Lower lobe of right lung (tissue), 2 donors: ENCODE measurements around the gene RASSF5. TPM values are rescaled to one million over a fixed set of nuclear protein-coding genes. Genes with fewer than 3 reads are reported as not detected.

Experiments used
- ATAC-seq, 2 donors: fragments of 200-7000 bp; cut with Tn5 transposase; one replicate each; pipeline ENCODE4 v1.9.1; 2020 to 2022; ENCODE audit warnings: mild to moderate bottlenecking in 2 of 2, moderate library complexity in 2 of 2
- DNase-seq: peaks from one replicate; pipeline ENCODE4 v3.0.0-alpha.2; 2020
- H3K27ac ChIP-seq: fragments of 200-600 bp; one replicate; pipeline ENCODE4 v1.8.0; 2022
- H3K27me3 ChIP-seq: fragments of 200-600 bp; one replicate; pipeline ENCODE4 v1.8.0; 2022; ENCODE audit warnings: low read depth
- H3K36me3 ChIP-seq: fragments of 200-600 bp; one replicate; pipeline ENCODE4 v1.8.0; 2022; ENCODE audit warnings: mild to moderate bottlenecking
- H3K4me1 ChIP-seq: fragments of 200-600 bp; one replicate; pipeline ENCODE4 v1.8.0; 2022
- H3K4me3 ChIP-seq: fragments of 200-600 bp; one replicate; pipeline ENCODE4 v1.8.0; 2022; ENCODE audit warnings: mild to moderate bottlenecking
- H3K9me3 ChIP-seq: fragments of 200-600 bp; one replicate; pipeline ENCODE4 v1.8.0; 2022
- CTCF ChIP-seq: fragments of 200-600 bp; IDR thresholded peaks from one replicate; pipeline ENCODE4 v1.8.0; 2022; ENCODE audit warnings: antibody characterized with exemption, mild to moderate bottlenecking
- intact Hi-C: fragments of 100-400 bp; cut with DNase I; formaldehyde crosslinking; loops from one replicate; pipeline ENCODE4 v1.11.0; 2022
- total RNA-seq: library from RNA; stranded (reverse); fragmentation: NEBNext Ultra II Directional; extraction: Animal tissue kit (Norgen Biotek cat#: 25700); gene quantifications from one replicate; pipeline ENCODE4 v1.2.1, GENCODE V29; 2021
- donor health status: DM: no; HTN: yes; CAD: no; lungs with severe emphysema.

RASSF5 gene
- total RNA-seq, 1 donor from 2014 or later = 48.2 TPM

- peaks cover 7% of the 10 kb centered on the region for H3K4me1 ChIP-seq
- H3K27me3 ChIP-seq = no peaks in the 10 kb centered on the region
- intact Hi-C loops = no loop called here
- H3K4me3 ChIP-seq = no peak overlapping the region
- no peak overlapping the region for H3K27ac ChIP-seq
- no peak for TF ChIP-seq CTCF
- no peaks in the 10 kb centered on the region for H3K9me3 ChIP-seq
- DNase-seq (no peak), ATAC-seq (no peak)
- H3K36me3 ChIP-seq = no peaks in the 10 kb centered on the region
Observed at GRCh38 chr1:206628916-206629315, 121.6 kb downstream of the RASSF5 start.

- DNase-seq = no peak
- ATAC-seq = no peak
- Histone ChIP-seq H3K9me3 (no peaks in the 10 kb centered on the region), H3K27ac (no peak overlapping the region), H3K4me1 (peaks cover 22% of the 10 kb centered on the region), H3K4me3 (no peak overlapping the region), H3K27me3 (no peaks in the 10 kb centered on the region), H3K36me3 (no peaks in the 10 kb centered on the region)
- intact Hi-C loops = no loop called here
- TF ChIP-seq CTCF = peak; percentile 40
Observed at GRCh38 chr1:206631085-206631509, 123.8 kb downstream of the RASSF5 start.

GRCh38 chr1:206633708-206634121, 126.4 kb downstream of the RASSF5 start:
- peak; percentile 22 to 56 for ATAC-seq

GRCh38 chr1:206634365-206635079, 127.2 kb downstream of the RASSF5 start:
- TF ChIP-seq CTCF = peak; percentile 83
- peak; percentile 96 for DNase-seq
- ATAC-seq = peak; percentile 80 to 85
- Histone ChIP-seq H3K36me3 (no peaks in the 10 kb centered on the region), H3K4me3 (peak overlapping the region; percentile 83), H3K9me3 (no peaks in the 10 kb centered on the region), H3K27me3 (no peaks in the 10 kb centered on the region), H3K27ac (peak overlapping the region; percentile 81), H3K4me1 (peaks cover 27% of the 10 kb centered on the region)
- intact Hi-C loops = no loop called here

More at GRCh38 chr1:206633708-206634121, 126.4 kb downstream of the RASSF5 start:
- DNase-seq = no peak
- H3K4me3 ChIP-seq = no peak overlapping the region
- H3K27me3 ChIP-seq = no peaks in the 10 kb centered on the region
- TF ChIP-seq CTCF = no peak
- intact Hi-C loops = no loop called here
- peak overlapping the region; percentile 81 for H3K27ac ChIP-seq
- no peaks in the 10 kb centered on the region for H3K9me3 ChIP-seq
- no peaks in the 10 kb centered on the region for H3K36me3 ChIP-seq
- H3K4me1 ChIP-seq = peaks cover 27% of the 10 kb centered on the region

- TF ChIP-seq CTCF = peak; percentile 10
- peak within 1 kb of the TSS; percentile 83 for H3K4me3 ChIP-seq
- H3K27ac ChIP-seq = peak within 1 kb of the TSS; percentile 81
- H3K27me3 ChIP-seq = no peaks in the 10 kb centered on the region
- intact Hi-C loops = no loop called here
- peak; percentile 97 to 99 for ATAC-seq
- H3K4me1 ChIP-seq = peaks cover 27% of the 10 kb centered on the region
- peak; percentile 97 for DNase-seq
- no peaks in the 10 kb centered on the region for H3K36me3 ChIP-seq
- H3K9me3 ChIP-seq = no peaks in the 10 kb centered on the region
Observed at GRCh38 chr1:206635080-206635977, 128.0 kb downstream of the RASSF5 start, which contains the start of gene DYRK3. DYRK3 (plus strand) TSS chr1:206635536; CDS start chr1:206635704, 168 bp downstream.
